HepG2 (cell line): ENCODE measurements around the gene RBMS2. TPM values are rescaled to one million over a fixed set of nuclear protein-coding genes. Genes with fewer than 3 reads are reported as not detected.

Experiments used
- BHLHE40 ChIP-seq: IDR thresholded peaks from 2 replicates; pipeline ENCODE4 v1.6.1; 2011; ENCODE audit warnings: low read length, improper control_type of control experiment
- CREM ChIP-seq, 2 experiments: sonication (generic) in 1 of 2; formaldehyde crosslinking in 1 of 2; IDR thresholded peaks; 2 replicates each; pipeline versions ENCODE4 v1.4.0 to v1.6.1; 2016 to 2020; ENCODE audit warnings: antibody characterized with exemption in 1 of 2, mild to moderate bottlenecking in 1 of 2, missing genetic modification reagents in 1 of 2
- EHMT2 ChIP-seq: fragments of 200-600 bp; sonication (generic); IDR thresholded peaks from 2 replicates; pipeline ENCODE4 v1.7.0; 2017; ENCODE audit warnings: antibody characterized with exemption, low read depth, low read length, borderline replicate concordance
- GPBP1L1 ChIP-seq: sonication (generic); formaldehyde crosslinking; IDR thresholded peaks from 2 replicates; pipeline ENCODE4 v1.5.0; 2020; ENCODE audit warnings: mild to moderate bottlenecking, missing genetic modification reagents
- ISX ChIP-seq: sonication (generic); formaldehyde crosslinking; conservative IDR thresholded peaks from 2 replicates; pipeline ENCODE4 v1.5.0; 2020; ENCODE audit warnings: missing genetic modification reagents
- KDM4B ChIP-seq: sonication (generic); formaldehyde crosslinking; IDR thresholded peaks from 2 replicates; pipeline ENCODE4 v1.4.0; 2020; ENCODE audit warnings: missing genetic modification reagents
- MED1 ChIP-seq: sonication (generic); formaldehyde crosslinking; IDR thresholded peaks from 2 replicates; pipeline ENCODE4 v1.4.0; 2020; ENCODE audit warnings: missing genetic modification reagents
- PRPF4 ChIP-seq: fragments of 200-400 bp; formaldehyde crosslinking; IDR thresholded peaks from 2 replicates; pipeline ENCODE4 v1.6.1; 2016; ENCODE audit warnings: low read length, low read depth; ENCODE audit not compliant: poor library complexity, severe bottlenecking
- RNF2 ChIP-seq: fragments of 450-650 bp; conservative IDR thresholded peaks from 2 replicates; pipeline ENCODE4 v1.6.1; 2016; ENCODE audit warnings: low read depth
- SMARCE1 ChIP-seq: fragments of 450-650 bp; IDR thresholded peaks from 2 replicates; pipeline ENCODE4 v1.6.1; 2017; ENCODE audit warnings: borderline replicate concordance
- TEAD3 ChIP-seq: optimal IDR thresholded peaks from 2 replicates; pipeline ENCODE3; 2016; ENCODE audit warnings: borderline replicate concordance
- UBTF ChIP-seq: sonication (generic); formaldehyde crosslinking; IDR thresholded peaks from 2 replicates; pipeline ENCODE4 v1.4.0; 2020; ENCODE audit warnings: mild to moderate bottlenecking, missing genetic modification reagents
- ZNF24 ChIP-seq: fragments of 450-650 bp; IDR thresholded peaks from 2 replicates; pipeline ENCODE4 v1.6.1; 2017; ENCODE audit warnings: antibody characterized with exemption, mild to moderate bottlenecking
- ZNF350 ChIP-seq: sonication (generic); formaldehyde crosslinking; IDR thresholded peaks from 2 replicates; pipeline ENCODE4 v1.4.0; 2020; ENCODE audit warnings: mild to moderate bottlenecking, low read depth, missing genetic modification reagents, borderline replicate concordance
- ZNF646 ChIP-seq: sonication (generic); formaldehyde crosslinking; IDR thresholded peaks from 2 replicates; pipeline ENCODE4 v1.9.0; 2021; ENCODE audit warnings: mild to moderate bottlenecking, missing genetic modification reagents
- ZNF788 ChIP-seq: sonication (generic); formaldehyde crosslinking; IDR thresholded peaks from 2 replicates; pipeline ENCODE4 v1.5.0; 2020; ENCODE audit warnings: mild to moderate bottlenecking, missing genetic modification reagents, borderline replicate concordance
- ZNF850 ChIP-seq: sonication (generic); formaldehyde crosslinking; conservative IDR thresholded peaks from 2 replicates; pipeline ENCODE4 v1.9.0; 2021; ENCODE audit warnings: mild to moderate bottlenecking, missing genetic modification reagents
- polyA plus RNA-seq, 8 experiments: library from polyadenylated mRNA; depleted of rRNA in 3 of 8; stranded (reverse) in 7 of 8; unstranded in 1 of 8; fragments of >200 nt; fragmentation: Illumina TruSeq in 4 of 8; extraction: Trizol in 4 of 8; gene quantifications; 2 replicates each; pipeline versions ENCODE4 v1.2.1 to v1.2.3, GENCODE V29; 2011 to 2016; ENCODE audit warnings: low read depth in 4 of 8, missing spikeins in 1 of 8, mixed read lengths in 1 of 8; ENCODE audit not compliant: insufficient read depth in 1 of 8
- total RNA-seq, 5 experiments: library from RNA; depleted of rRNA; stranded (reverse); fragments of >200 nt; fragmentation: Illumina TruSeq; extraction: Trizol; gene quantifications; 2 replicates each; pipeline ENCODE4 v1.2.3, GENCODE V29; 2016; ENCODE audit warnings: low read depth in 1 of 5

Gene RBMS2
- total and polyA plus RNA-seq, 2 of the 13 experiments (the other 11 are each of a cell fraction or from before 2014, with no cell fraction given) = 0.53 to 7.4 TPM

- TF ChIP-seq ZNF350 (CRISPR knock-in tag) = peak; percentile 87; the same call in 1 of the 2 replicates
- peak; percentile 67 for TF ChIP-seq TEAD3 (CRISPR knock-in tag)
- peak; percentile 84; the same call in 1 of the 2 replicates for TF ChIP-seq KDM4B (CRISPR knock-in tag)
- TF ChIP-seq CREM (IDR thresholded peaks at IDR 0.05) = peak; percentile 77
- TF ChIP-seq CREM (CRISPR knock-in tag; IDR thresholded peaks at IDR 0.05) = no peak
- no peak for TF ChIP-seq PRPF4
- no peak for TF ChIP-seq ZNF850 (CRISPR knock-in tag)
- peak; percentile 85; the same call in 1 of the 2 replicates for TF ChIP-seq ZNF788 (CRISPR knock-in tag)
- TF ChIP-seq ZNF646 (CRISPR knock-in tag) = no peak
- 0 out of 2 replicates have a peak, but pooled peaks have one; percentile 9 for TF ChIP-seq ZNF24
- no peak for TF ChIP-seq BHLHE40
- no peak for TF ChIP-seq UBTF (CRISPR knock-in tag)
- TF ChIP-seq MED1 = peak; percentile 63
- TF ChIP-seq RNF2 = no peak
- TF ChIP-seq EHMT2 = no peak; the same call in 1 of the 2 replicates
- TF ChIP-seq GPBP1L1 (CRISPR knock-in tag) = no peak
- no peak for TF ChIP-seq SMARCE1
- no peak for TF ChIP-seq ISX (CRISPR knock-in tag)
Measured at GRCh38 chr12:56636675-56637540, 115.3 kb downstream of the RBMS2 start (continued).
